Measurements from ENCODE around the gene LDLR.
"Not testable (repeated sequence)": the region's sequence is repeated elsewhere in the genome, so short reads cannot be mapped to it uniquely, and the experiment has no call there.

LDLR gene

DNA sequence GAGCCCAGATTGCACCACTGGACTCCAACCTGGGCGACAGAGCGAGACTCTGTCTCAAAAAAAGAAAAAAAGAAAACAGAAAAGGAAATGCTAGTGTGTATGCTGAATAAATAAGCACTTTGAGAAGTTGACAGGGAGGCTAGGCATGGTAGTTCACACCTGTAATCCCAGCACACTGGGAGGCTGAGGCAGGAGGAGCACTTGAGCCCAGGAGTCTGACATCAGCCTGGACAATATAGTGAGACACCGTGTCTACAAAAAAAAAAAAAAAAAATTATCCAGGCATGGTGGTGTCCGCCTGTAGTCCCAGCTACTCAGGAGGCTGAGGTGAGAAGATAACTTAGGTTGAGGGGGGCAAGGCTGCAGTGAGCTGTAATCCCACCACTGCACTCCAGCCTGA, 19.1 kb upstream of the LDLR start:
- DNase-seq (ENCODE audit: low spot score): no peak

DNA sequence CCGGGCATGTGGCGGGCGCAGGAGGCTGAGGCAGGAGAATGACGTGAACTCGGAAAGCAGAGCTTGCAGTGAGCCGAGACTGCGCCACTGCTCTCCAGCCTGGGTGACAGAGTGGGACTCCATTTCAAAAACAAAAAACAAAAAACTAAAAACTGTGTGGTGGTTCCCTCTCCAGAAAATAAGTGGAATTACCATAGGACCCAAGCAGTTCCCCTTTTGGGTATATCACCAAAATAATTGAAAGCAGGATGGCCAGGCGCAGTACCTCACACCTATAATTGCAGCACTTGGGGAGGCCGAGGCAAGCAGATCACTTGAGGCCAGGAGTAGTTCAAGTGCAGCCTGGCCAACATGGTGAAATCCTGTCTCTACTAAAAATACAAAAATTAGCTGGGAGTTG, 15.7 kb upstream of the LDLR start:
- no peak for DNase-seq (ENCODE audit: low spot score)

DNA sequence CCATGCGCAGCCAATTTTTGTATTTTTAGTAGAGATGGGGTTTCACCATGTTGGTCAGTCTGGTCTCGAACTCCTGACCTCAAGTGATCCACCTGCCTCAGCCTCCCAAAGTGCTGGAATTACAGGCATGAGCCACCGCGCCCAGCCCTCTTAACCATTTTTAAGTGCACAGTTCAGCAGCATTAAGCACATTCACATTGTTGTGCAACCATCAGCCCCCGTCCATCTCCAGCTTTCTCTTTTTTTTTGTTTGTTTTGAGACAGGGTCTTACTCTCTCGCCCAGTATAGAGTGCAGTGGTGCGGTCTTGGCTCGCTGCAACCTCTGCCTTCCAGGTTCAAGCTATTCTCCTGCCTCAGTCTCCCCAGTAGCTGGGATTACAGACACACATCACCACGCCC, 12.5 kb upstream of the LDLR start:
- not testable (repeated sequence) for DNase-seq (ENCODE audit: low spot score)

DNA sequence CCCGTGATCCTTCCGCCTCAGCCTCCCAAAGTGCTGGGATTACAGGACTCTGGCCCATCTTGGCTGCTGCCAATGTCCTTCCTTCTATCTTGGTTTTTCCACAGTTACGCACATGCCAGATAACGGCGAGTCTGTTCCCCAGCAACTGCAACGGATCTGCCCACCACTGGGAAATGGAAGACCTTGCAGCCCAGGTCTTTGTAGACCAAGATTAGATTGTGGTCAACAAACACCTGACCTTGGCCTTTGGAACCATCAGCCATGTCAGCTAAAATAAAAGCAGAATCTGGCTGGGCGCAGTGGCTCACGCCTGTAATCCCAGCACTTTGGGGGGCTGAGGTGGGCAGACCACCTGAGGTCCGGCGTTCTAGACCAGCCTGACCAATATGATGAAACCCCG, 10.4 kb upstream of the LDLR start:
- no peak for DNase-seq (ENCODE audit: low spot score)

DNA sequence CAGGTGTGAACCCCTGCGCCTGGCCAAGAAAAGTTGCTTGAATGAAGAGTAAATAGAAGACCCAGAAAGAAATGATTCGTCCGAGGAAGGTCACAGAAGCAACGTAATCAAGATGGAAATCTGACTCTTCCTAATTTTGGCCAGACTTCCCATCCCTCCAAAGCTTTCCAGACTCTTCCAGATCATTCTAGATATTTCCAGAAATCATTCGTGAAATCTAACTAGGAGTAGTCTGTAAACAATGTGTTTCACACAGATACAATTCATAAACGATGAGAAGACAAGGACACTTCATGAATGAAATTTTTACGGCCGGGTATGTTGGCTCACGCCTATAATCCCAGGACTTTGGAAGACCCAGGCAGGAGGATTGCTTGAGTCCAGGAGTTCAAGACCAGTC, 9.3 kb upstream of the LDLR start:
- DNase-seq (ENCODE audit: low spot score): no peak

DNA sequence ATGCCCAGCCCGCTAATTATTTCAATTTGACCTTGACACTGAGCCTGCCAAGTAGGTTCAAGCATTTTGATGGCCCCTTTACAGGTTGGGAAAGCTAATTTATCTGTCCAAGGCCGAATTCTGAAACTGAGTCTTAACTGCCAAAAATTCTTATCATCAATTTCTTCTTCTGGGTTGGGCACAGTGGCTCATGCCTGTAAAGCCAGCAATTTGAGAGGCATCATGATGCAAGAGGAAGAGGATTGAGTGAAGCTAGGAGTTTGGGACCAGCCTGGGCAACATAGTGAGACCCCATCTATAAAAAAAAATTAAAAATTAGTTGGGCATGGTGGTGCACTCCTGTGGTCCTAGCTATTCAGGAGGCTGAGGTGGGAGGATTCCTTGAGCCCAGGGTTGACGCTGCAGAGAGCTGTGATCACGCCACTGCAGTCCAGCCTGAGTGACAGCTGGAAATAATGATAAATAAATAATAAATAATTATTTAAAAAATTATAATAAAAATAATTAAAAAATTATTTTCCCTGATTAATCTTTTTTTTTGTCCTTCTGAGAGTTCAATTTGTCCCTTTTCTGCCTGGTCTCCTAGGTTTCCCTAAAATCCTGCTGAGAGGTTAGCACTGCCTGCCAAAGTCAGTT, 1.3 kb upstream of the LDLR start:
- peak; percentile 62 for DNase-seq (ENCODE audit: low spot score)

DNA sequence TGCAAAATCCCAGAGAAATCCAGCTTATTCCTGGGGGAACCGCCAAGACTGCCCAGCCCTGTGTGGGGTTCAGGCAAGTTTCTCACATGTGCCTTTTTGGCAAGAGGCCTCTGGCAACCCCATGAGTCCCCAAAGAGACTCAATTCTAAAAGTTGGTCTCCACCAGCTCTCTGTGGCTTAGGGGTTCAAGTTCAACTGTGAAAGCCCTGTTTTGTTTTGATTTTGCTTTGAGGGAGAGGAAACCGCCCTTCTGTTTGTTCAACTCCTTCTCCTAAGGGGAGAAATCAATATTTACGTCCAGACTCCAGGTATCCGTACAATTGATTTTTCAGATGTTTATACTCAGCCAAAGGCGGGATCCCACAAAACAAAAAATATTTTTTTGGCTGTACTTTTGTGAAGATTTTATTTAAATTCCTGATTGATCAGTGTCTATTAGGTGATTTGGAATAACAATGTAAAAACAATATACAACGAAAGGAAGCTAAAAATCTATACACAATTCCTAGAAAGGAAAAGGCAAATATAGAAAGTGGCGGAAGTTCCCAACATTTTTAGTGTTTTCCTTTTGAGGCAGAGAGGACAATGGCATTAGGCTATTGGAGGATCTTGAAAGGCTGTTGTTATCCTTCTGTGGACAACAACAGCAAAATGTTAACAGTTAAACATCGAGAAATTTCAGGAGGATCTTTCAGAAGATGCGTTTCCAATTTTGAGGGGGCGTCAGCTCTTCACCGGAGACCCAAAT, 583 bp upstream of the LDLR start:
- no peak for DNase-seq (ENCODE audit: low spot score)

DNA sequence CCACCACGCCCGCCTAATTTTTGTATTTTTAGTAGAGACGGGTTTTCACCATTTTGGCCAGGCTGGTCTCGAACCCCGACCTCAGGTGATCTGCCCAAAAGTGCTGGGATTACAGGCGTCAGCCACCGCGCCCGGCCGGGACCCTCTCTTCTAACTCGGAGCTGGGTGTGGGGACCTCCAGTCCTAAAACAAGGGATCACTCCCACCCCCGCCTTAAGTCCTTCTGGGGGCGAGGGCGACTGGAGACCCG, 676 bp downstream of the LDLR start:
- not testable (repeated sequence) for DNase-seq (ENCODE audit: low spot score)

DNA sequence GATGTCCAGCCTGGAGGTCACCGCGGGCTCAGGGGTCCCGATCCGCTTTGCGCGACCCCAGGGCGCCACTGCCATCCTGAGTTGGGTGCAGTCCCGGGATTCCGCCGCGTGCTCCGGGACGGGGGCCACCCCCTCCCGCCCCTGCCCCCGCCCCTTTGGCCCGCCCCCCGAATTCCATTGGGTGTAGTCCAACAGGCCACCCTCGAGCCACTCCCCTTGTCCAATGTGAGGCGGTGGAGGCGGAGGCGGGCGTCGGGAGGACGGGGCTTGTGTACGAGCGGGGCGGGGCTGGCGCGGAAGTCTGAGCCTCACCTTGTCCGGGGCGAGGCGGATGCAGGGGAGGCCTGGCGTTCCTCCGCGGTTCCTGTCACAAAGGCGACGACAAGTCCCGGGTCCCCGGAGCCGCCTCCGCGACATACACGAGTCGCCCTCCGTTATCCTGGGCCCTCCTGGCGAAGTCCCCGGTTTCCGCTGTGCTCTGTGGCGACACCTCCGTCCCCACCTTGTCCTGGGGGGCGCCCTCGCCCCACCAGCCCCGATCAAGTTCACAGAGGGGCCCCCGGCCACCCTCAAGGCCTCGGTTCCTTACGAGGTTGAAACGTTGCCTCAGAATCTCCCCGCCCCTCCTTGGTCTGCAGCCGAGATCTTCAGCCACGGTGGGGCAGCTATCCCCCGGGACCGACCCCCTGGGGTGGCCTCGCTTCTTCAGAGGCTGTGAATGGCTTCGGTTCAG, 1.2 kb downstream of the LDLR start:
- peak; percentile 96 for DNase-seq (ENCODE audit: low spot score)

DNA sequence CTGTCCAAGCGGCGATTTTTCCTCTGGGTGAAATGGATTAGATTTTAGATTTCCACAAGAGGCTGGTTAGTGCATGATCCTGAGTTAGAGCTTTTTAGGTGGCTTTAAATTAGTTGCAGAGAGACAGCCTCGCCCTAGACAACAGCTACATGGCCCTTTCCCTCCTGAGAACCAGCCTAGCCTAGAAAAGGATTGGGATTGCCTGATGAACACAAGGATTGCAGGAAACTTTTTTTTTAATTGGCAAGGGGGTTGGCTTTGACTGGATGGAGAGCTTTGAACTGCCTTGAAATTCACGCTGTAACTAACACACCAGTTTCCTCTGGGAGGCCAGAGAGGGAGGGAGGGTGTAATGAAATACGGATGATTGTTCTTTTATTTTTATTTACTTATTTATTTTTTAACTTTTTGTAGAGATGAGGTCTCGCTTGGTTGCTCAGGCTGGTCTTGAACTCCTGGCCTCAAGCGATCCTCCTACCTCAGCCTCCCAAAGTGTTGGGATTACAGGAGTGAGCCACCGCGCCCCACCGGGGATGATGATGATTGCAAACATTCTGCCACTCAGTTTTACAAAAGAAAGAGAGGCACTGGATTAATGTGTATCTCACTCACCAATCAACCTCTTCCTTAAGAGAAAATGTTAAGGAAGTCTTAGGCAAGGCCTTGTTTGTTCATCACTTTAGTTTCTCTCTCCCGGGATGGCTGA, 1.9 kb downstream of the LDLR start:
- DNase-seq (ENCODE audit: low spot score): no peak

DNA sequence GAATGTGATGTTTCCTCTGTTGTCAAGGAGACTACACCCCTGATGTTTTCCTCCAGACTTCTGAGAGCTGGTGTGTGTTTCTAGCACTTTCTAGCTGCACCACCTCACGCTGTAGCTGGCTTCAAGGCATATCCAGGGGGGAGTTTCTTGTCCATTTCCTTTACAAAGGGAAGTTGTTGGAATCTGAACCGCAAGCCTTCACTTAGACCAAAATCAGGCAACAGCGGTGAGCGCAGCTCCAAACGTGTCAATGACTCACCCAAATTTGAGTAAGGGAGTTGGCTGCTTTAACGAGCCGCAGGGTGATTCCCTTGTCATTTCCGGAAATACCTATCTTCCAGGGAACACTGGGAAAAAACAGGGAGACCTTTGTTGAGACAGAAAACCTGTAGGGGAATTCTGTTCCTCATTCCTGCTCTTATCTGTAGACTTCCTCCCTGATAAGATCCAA, 2.5 kb downstream of the LDLR start:
- peak; percentile 81 for DNase-seq (ENCODE audit: low spot score)

DNA sequence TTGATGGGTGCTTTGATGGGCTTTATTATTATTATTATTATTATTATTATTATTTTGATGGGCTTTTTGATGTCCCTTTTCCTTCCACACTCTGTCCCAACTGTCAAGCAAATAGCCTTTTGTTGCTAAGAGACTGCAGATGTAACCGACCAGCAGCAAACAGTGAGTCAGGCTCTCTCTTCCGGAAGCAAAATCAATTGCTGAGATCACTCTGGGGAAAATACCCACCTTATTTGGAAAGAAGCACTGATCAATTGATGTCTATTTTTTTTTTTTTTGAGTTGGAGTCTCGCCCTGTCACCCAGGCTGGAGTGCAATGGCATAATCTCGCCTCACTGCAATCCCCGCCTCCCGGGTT, 2.9 kb downstream of the LDLR start:
- DNase-seq (ENCODE audit: low spot score): peak; percentile 64

DNA sequence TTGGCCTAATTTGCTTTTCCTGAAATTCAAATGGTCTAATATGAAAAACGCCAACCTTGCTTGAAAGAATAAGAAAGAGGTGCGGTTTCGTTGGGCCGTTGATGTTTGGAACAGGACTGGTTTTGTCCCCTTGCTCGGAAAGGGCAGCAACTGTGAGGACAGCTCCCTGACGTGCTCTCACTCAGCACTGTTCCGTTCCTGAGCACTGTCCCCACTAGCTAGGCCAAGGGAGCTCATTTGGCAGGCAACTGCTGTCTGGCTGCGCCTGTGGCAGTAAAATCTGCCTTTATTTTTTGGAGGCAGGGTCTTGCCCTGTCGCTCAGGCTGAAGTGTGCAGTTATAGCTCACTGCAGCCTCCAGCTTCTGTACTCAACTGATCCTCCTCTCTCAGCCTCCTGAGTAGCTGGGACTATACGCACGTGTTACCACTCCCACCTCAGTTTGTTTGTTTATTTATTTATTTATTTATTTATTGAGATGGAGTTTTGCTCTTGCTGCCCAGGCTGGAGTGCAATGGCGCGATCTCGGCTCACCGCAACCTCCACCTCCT, 4.5 kb downstream of the LDLR start:
- no peak for DNase-seq (ENCODE audit: low spot score)

DNA sequence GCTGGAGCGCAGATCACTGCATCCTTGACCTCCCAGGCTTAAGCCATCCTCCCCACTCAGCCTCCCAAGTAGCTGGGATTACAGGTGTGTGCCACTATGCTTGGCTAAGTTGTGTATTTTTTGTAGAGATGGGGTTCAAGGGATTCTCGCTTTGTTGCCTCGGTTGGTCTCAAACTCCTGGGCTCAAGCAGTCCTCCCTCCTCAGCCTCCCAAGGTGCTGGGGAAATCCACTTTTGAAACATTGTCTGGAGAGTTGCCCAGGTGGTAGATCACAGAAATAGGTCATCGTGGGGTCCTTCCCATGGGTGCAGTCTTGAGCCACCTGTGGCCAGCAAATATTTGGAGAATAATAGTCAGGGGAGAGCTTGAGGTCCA, 5.2 kb downstream of the LDLR start:
- no peak for DNase-seq (ENCODE audit: low spot score)

DNA sequence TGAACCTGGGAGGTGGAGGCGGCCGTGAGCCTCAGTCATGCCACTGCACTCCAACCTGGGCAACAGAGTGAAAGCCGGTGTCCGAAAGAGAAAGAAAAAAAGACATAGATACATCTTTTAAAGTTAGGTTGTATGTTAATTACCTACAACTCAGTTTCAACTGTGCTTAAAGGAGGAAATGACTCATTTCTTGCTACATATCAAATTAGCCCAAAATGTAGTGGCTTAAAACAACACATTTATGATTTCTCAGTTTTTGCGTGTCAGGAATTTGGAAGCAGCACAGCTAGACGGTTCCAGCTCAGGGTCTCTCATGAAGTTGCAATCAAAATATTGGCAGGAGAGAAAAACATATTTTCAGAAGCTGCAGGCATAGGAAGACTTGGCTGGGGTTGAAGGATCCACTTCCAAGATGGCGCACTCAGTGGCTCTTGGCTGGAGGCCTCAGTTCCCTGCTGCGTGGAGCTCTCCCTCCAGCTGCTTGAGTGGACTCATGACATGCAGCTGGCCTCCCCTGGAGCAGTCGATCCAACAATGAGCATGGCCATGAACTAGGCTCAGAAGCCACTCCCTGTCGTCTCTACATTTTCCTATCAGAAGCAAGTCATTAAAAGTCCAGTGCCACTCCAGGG, 7.1 kb downstream of the LDLR start:
- no peak for DNase-seq (ENCODE audit: low spot score)

DNA sequence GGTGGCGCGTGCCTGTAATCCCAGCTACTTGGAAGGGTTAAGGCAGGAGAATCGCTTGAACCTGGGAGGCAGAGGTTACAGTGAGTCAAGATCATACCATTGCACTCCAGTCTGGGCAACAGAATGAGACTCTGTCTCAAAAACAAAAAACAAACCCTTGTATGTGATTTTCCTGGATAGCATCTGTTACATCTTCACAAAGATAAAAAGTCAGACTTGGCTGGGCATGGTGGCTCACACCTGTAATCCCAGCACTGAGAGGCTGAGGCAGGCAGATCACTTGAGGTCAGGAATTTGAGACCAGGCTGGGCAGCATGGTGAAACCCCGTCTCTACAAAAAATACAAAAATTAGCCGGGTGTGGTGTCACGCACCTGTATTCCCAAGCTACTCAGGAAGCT, 8.1 kb downstream of the LDLR start:
- DNase-seq (ENCODE audit: low spot score): not testable (repeated sequence)

DNA sequence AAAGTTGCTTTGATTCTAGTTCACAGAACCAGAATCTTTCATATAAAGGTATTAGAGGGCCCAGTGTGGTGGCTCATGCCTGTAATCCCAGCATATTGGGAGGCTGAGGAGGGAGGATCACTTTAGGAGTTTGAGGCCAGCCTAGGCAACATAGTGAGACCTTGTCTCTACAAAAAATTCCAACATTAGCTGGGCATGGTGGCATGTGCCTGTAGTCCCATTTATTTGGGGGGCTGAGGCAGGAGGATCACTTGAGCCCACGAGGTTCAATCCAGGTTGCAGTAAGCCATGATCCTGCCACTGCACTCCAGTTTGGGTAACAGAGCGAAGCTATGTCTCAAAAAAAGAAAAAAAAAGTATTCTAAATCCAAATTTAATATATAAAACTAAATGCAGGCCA, 9.1 kb downstream of the LDLR start:
- no peak for DNase-seq (ENCODE audit: low spot score)

DNA sequence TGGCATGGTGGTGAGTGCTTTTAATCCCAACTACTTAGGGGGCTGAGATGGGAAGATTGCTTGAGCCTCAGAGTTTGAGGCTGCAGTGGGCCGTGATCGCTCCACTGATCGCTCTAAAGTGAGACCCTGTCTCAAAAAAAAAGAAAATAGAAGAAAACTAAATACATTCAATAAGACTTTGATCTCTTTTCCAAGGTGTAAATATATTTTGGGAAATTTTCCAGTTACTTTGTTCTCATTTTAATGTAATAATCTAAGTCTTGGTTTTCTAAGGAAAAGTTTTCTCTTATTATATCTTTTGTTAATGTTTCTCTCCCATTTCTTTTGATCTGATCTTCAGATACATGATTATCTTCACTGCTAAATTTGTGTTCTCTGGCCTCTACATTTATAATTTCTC, 9.6 kb downstream of the LDLR start:
- DNase-seq (ENCODE audit: low spot score): no peak

DNA sequence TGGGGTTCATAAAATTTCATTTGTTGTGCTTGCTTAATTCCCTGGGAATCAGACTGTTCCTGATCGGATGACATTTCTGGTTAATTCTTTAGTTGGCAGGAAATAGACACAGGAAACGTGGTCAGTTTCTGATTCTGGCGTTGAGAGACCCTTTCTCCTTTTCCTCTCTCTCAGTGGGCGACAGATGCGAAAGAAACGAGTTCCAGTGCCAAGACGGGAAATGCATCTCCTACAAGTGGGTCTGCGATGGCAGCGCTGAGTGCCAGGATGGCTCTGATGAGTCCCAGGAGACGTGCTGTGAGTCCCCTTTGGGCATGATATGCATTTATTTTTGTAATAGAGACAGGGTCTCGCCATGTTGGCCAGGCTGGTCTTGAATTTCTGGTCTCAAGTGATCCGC, 10.8 kb downstream of the LDLR start:
- DNase-seq (ENCODE audit: low spot score): no peak

DNA sequence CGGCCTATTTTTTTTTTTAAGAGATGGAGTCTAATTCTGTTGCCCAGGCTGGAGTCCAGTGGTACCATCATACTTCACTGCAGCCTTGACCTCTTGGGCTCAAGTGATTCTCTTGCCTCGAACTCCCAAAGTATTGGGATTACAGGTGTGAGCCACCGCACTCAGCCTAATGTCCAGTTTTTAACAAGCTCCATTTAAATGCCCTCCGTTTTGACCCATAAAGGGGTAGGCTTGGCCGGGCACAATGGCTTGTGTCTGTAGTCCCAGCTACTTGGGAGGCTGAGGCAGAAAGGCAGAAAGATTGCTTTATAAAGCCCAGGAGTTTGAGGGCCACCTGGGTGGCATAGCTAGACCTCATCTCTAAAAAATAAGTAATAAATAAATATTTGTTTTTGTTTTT, 11.8 kb downstream of the LDLR start:
- DNase-seq (ENCODE audit: low spot score): no peak

DNA sequence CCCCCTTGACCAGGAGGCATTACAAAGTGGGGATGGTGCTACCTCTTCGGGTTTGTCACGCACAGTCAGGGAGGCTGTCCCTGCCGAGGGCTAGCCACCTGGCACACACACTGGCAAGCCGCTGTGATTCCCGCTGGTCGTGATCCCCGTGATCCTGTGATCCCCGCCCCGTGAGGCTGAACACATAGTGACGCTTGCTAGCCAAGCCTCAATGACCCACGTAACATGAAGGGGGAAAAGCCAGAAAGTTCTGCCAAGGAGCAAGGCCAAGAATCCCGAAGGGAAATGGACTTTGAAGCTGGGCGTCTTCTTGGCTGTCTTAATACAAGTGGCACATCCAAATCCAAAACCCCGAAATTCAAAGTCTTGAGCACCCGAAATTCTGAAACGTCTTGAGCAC, 13.7 kb downstream of the LDLR start:
- DNase-seq (ENCODE audit: low spot score): no peak

DNA sequence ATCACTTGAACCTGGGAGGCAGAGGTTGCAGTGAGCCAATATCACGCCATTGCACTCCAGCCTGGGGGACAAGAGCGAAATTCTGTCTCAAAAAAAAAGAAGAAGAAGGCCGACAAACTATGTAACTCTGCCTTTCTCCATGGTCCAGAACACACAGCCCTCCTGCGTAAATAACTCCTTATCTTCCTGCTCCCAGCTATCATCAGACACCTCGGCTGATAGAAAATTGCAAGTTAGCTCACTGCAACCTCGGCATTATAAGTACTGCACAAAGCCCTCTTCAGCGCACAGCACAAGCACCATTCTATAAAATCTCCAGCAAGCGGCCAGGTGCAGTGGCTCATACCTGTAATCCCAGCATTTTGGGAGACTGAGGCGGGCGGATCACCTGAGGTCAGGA, 14.4 kb downstream of the LDLR start:
- not testable (repeated sequence) for DNase-seq (ENCODE audit: low spot score)

Data from hematopoietic multipotent progenitor cell treated with erythropoietin and hydrocortisone succinate and interleukin-3 and kit ligand, for 17 days (in vitro differentiated cells).